Adrenal gland (tissue), 5 donors: ENCODE data around the gene WT1.

Experiments
- POLR2A ChIP-seq, 2 donors: fragments of 450-650 bp; IDR thresholded peaks; one replicate each; pipeline ENCODE4 v1.6.1; 2017; ENCODE audit warnings: antibody characterized with exemption in 2 of 2, mild to moderate bottlenecking in 2 of 2, moderate library complexity in 1 of 2
- TF ChIP-seq, protein P1 (sequence below), 6 experiments: fragments of 450-650 bp in 4 of 6; fragments of 200-600 bp in 2 of 6; sonication (generic) in 1 of 6; IDR thresholded peaks; 1 replicate in 5 of 6; 2 replicates in 1 of 6; pipeline versions ENCODE4 v1.5.1 to v1.8.0; 2016 to 2021; ENCODE audit warnings: antibody characterized with exemption in 6 of 6, mild to moderate bottlenecking in 2 of 6, moderate library complexity in 1 of 6
- donor health status: DM: no; HTN: no; CAD: no.

DNA sequence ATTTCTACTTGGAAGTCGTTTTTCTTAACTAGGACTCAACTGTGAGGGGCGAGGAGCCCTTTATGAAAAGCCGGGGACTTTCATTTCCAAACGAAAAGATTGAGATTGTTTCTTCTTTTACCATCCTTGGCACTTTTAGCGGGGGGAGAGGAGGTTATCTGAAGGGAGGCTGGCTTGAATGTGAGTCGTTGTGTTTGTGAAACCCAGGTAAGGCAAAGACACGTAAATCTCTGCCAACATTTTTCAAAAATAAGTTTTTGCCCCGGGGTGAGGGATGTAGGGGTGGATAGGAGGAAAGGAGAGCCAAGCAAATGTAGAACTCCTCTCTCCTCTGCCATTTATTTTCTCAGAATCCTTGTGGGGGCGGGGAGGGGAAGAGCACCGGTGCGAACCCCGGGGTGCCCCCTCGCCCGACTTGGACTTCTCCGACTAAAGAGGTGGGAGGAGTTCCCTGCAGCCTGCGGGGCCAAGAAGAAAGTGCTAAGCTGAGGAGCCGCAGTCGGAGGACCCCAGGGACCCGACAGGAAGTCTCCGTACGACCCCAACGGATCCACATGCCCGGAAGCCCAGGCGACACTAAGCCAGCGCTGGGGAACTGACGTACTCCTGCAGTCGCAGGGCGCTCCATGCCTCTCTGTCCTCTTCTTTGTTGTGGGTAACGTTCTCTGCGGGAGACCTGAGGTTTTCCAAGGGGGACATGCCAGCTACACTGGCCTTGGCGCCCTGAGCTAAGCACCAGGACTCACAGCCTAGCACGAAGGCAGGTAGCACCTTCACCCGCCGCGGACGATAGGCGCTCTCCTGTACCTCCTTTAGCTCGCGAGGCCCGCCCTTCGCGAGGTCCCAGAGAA is 2.4 kb upstream of the WT1 start:
- TF ChIP-seq, protein P1, sequence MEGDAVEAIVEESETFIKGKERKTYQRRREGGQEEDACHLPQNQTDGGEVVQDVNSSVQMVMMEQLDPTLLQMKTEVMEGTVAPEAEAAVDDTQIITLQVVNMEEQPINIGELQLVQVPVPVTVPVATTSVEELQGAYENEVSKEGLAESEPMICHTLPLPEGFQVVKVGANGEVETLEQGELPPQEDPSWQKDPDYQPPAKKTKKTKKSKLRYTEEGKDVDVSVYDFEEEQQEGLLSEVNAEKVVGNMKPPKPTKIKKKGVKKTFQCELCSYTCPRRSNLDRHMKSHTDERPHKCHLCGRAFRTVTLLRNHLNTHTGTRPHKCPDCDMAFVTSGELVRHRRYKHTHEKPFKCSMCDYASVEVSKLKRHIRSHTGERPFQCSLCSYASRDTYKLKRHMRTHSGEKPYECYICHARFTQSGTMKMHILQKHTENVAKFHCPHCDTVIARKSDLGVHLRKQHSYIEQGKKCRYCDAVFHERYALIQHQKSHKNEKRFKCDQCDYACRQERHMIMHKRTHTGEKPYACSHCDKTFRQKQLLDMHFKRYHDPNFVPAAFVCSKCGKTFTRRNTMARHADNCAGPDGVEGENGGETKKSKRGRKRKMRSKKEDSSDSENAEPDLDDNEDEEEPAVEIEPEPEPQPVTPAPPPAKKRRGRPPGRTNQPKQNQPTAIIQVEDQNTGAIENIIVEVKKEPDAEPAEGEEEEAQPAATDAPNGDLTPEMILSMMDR (IDR thresholded peaks at IDR 0.05) = no peak
- no peak for TF ChIP-seq POLR2A (IDR thresholded peaks at IDR 0.05)
